ENCODE data around the gene ERCC2. TPM values are rescaled to one million over a fixed set of nuclear protein-coding genes. Genes with fewer than 3 reads are reported as not detected.
"Not testable (repeated sequence)": the region's sequence is repeated elsewhere in the genome, so short reads cannot be mapped to it uniquely, and the experiment has no call there.

The ERCC2 gene
- polyA plus RNA-seq, 1 experiment = 94.6 TPM

GRCh38 chr19:45311621-45312020 is 58.8 kb downstream of the ERCC2 start:
- ChIA-PET CTCF (no interaction called here), POLR2A (no interaction called here)
- peaks cover 9% of the 10 kb centered on the region for H3K27me3 ChIP-seq (ENCODE audit: control insufficient read depth, insufficient read depth, low read length)
- H3K36me3 ChIP-seq (ENCODE audit: control insufficient read depth, insufficient read depth, low read length) = no peaks in the 10 kb centered on the region
- TF ChIP-seq CTCF (IDR thresholded peaks at IDR 0.05; ENCODE audit: insufficient read depth, low read depth, low read length) = no peak
- DNase-seq (ENCODE audit: low read depth) = no peak
- H3K4me3 ChIP-seq (ENCODE audit: low read depth, low read length) = no peak overlapping the region

DNA sequence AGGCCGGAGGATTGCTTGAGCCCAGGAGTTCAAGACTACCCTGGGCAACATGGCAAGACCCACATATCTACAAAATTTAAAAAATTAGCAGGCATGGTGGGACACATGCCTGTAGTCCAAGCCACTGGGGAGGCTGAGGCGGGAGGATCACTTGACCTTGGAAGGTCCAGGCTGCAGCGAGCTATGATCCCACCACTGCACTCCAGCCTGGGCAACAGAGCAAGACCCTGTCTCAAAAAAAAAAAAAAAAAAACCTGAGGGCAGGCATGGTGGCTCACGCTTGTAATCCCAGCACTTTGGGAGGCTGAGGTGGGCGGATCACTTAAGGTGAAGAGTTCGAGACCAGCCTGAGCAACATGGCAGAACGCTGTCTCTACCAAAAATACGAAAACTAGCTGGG is 61.1 kb downstream of the ERCC2 start:
- H3K36me3 ChIP-seq (ENCODE audit: control insufficient read depth, insufficient read depth, low read length); H3K4me3 ChIP-seq (ENCODE audit: low read depth, low read length); POLR2A ChIA-PET; H3K27me3 ChIP-seq (ENCODE audit: control insufficient read depth, insufficient read depth, low read length); DNase-seq (ENCODE audit: low read depth): not testable (repeated sequence)
- CTCF ChIA-PET = interaction anchor here (0.8 kb wide), 1 partner anchor 61 kb away, joined by 3 read pairs; no protein-coding TSS in a partner anchor

GRCh38 chr19:45307361-45307760 is 63.0 kb downstream of the ERCC2 start:
- Histone ChIP-seq H3K27me3 (ENCODE audit: control insufficient read depth, insufficient read depth, low read length) (no peaks in the 10 kb centered on the region), H3K4me3 (ENCODE audit: low read depth, low read length) (no peak overlapping the region), H3K36me3 (ENCODE audit: control insufficient read depth, insufficient read depth, low read length) (peaks cover 2% of the 10 kb centered on the region; the same call in 1 of the 2 replicates)
- no peak for TF ChIP-seq CTCF (IDR thresholded peaks at IDR 0.05; ENCODE audit: insufficient read depth, low read depth, low read length)
- CTCF ChIA-PET = no interaction called here
- POLR2A ChIA-PET = no interaction called here
- DNase-seq (ENCODE audit: low read depth) = no peak

DNA sequence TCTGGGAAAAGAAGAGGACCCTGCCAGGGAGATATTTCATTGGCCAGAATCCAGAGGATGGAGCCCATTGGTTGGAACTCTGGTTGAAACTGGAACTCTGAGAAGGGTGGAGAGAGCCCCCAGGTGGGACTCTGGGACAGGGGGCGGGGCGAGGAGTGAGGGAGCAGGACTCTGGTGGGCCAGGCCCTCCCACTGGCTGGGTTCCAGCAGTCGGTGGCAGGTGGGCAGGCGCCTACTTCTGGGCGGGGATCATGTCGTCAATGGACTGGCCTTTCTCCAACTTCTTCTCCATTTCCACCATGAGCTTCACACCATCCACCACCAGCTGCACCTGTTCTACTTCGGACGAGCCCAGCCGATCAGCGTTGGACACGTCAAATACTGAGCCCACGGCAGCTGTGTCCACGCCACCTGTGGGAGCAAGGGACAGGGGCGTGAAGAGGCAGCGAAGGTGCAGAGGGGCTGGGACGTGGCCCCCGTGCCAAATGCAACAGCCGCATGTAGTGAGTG is 63.8 kb downstream of the ERCC2 start:
- no peak for DNase-seq (ENCODE audit: low read depth)
- no peak for TF ChIP-seq CTCF (IDR thresholded peaks at IDR 0.05; ENCODE audit: insufficient read depth, low read depth, low read length)
- ChIA-PET CTCF (no interaction called here), POLR2A (no interaction called here)
- Histone ChIP-seq H3K27me3 (ENCODE audit: control insufficient read depth, insufficient read depth, low read length) (no peaks in the 10 kb centered on the region), H3K36me3 (ENCODE audit: control insufficient read depth, insufficient read depth, low read length) (peaks cover 2% of the 10 kb centered on the region; the same call in 1 of the 2 replicates), H3K4me3 (ENCODE audit: low read depth, low read length) (no peak overlapping the region)

- no peak for TF ChIP-seq CTCF (IDR thresholded peaks at IDR 0.05; ENCODE audit: insufficient read depth, low read depth, low read length)
- DNase-seq (ENCODE audit: low read depth) = no peak
- Histone ChIP-seq H3K4me3 (ENCODE audit: low read depth, low read length) (no peak overlapping the region), H3K36me3 (ENCODE audit: control insufficient read depth, insufficient read depth, low read length) (peaks cover 2% of the 10 kb centered on the region; the same call in 1 of the 2 replicates), H3K27me3 (ENCODE audit: control insufficient read depth, insufficient read depth, low read length) (no peaks in the 10 kb centered on the region)
- ChIA-PET CTCF (no interaction called here), POLR2A (no interaction called here)
Measured at GRCh38 chr19:45306040-45306439, 64.3 kb downstream of the ERCC2 start.

GRCh38 chr19:45305421-45305820 is 65.0 kb downstream of the ERCC2 start:
- Histone ChIP-seq H3K27me3 (ENCODE audit: control insufficient read depth, insufficient read depth, low read length) (no peaks in the 10 kb centered on the region), H3K4me3 (ENCODE audit: low read depth, low read length) (no peak overlapping the region), H3K36me3 (ENCODE audit: control insufficient read depth, insufficient read depth, low read length) (peaks cover 2% of the 10 kb centered on the region; the same call in 1 of the 2 replicates)
- TF ChIP-seq CTCF (IDR thresholded peaks at IDR 0.05; ENCODE audit: insufficient read depth, low read depth, low read length) = no peak
- no peak for DNase-seq (ENCODE audit: low read depth)
- POLR2A ChIA-PET = no interaction called here
- CTCF ChIA-PET = no interaction called here

All from BJ (cell line).